ENCODE data around the gene DAB2IP. TPM values are rescaled to one million over a fixed set of nuclear protein-coding genes. Genes with fewer than 3 reads are reported as not detected.
A peak's percentile ranks its signal among the peaks of the same experiment; 100 is the strongest.
"Not testable (repeated sequence)": the region's sequence is repeated elsewhere in the genome, so short reads cannot be mapped to it uniquely, and the experiment has no call there.

The DAB2IP gene
- total and polyA plus RNA-seq, 8 donors, result 17.5 to 303 (median 45.6) TPM

DNA sequence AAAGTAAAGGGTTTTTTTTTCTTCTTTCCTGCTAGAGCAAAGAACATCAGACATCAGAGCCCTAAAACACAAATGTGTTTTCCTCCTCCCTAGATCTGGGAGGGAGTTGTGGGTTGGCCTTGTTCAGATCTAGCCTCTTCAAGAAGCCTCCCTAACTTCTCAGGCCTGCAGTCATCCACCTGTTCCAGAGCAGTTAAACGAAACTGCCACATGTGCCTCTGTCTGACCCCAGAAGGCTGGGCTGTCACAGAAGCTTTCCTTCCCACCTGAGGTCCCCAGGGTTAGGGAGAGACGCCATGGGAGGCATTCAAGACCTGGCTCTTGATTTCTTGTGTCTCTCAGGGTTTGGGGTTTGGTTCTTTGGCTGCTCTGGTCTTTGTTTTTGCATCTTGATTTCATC, 87.0 kb downstream of the DAB2IP start:
- peak overlapping the region; percentile 69 to 94 (median 93) for H3K27ac ChIP-seq
- no peaks in the 10 kb centered on the region for H3K36me3 ChIP-seq
- no peak for DNase-seq
- peaks cover 0 to 5% (median 0%) of the 10 kb centered on the region in 3 donors for H3K27me3 ChIP-seq
- 28 to 43% (median 34%) methylated on average over 2 of the region's 2 CpGs for WGBS, 5 donors
- intact Hi-C loops (cut with DNase I; ENCODE audit: low total_unique reads), result no loop called here
- peaks cover 93 to 98% (median 95%) of the 10 kb centered on the region in 4 donors for H3K4me1 ChIP-seq
- no peaks in the 10 kb centered on the region for H3K9me3 ChIP-seq
- TF ChIP-seq POLR2AphosphoS5 (IDR thresholded peaks at IDR 0.05), result no peak
- TF ChIP-seq POLR2A (IDR thresholded peaks at IDR 0.05), result no peak
- TF ChIP-seq, protein P1, sequence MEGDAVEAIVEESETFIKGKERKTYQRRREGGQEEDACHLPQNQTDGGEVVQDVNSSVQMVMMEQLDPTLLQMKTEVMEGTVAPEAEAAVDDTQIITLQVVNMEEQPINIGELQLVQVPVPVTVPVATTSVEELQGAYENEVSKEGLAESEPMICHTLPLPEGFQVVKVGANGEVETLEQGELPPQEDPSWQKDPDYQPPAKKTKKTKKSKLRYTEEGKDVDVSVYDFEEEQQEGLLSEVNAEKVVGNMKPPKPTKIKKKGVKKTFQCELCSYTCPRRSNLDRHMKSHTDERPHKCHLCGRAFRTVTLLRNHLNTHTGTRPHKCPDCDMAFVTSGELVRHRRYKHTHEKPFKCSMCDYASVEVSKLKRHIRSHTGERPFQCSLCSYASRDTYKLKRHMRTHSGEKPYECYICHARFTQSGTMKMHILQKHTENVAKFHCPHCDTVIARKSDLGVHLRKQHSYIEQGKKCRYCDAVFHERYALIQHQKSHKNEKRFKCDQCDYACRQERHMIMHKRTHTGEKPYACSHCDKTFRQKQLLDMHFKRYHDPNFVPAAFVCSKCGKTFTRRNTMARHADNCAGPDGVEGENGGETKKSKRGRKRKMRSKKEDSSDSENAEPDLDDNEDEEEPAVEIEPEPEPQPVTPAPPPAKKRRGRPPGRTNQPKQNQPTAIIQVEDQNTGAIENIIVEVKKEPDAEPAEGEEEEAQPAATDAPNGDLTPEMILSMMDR (IDR thresholded peaks at IDR 0.05), result no peak
- TF ChIP-seq EP300 (IDR thresholded peaks at IDR 0.05), result no peak
- peak overlapping the region; percentile 16 to 52 (median 48) for H3K4me3 ChIP-seq

DNA sequence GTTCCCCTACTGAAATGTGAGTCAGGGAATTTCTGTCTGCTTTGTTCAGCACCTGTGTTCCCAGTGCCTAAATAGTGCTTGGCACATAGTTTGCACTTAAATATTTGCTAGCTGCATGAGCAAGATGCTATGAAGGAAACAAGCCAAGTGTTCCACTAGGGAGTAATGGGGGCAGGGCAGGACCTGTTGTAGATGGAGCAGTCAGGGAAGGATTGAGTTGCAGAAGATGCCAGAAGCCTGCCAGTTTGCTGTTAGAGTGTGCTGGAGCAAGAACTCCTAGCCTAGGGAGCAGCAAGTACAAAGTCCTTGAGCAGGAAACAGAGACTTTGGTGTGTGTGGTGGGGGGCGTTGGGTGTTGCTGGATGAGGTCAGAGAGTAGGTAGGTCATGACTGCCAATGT, 87.5 kb downstream of the DAB2IP start:
- Histone ChIP-seq H3K4me1 (peaks cover 93 to 97% (median 94%) of the 10 kb centered on the region in 4 donors), H3K4me3 (peak overlapping the region in 3 of 4 donors; percentile 16 to 52 (median 50))
- WGBS, 5 donors, result 14 to 39% (median 24%) methylated on average over 1 of the region's 1 CpG

DNA sequence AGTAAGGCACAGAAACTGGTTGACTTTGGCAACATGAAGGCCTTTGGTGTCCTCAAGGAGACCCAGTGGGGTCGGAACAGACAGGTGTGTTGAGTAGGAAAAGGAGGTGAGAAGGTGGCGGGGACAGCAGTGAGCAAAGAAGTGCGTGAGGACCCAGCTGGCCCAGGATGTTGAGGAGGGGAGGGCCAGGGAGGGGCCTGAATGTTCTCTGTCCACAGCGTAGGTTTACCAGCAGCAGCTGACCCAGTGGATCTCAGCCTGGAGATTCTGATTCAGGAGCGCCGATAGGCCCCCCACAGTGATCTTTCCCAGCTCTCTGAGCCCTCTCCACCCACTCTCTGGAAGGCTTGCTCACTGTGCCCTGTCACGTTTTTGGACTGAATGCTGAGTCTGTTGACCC, 88.5 kb downstream of the DAB2IP start:
- Histone ChIP-seq H3K27ac (peak overlapping the region; percentile 69 to 94 (median 93)), H3K27me3 (peaks cover 0 to 5% (median 0%) of the 10 kb centered on the region in 3 donors), H3K36me3 (no peaks in the 10 kb centered on the region), H3K4me1 (peaks cover 95 to 99% (median 98%) of the 10 kb centered on the region in 4 donors), H3K9me3 (no peaks in the 10 kb centered on the region), H3K4me3 (peak overlapping the region in 3 of 4 donors; percentile 16 to 52 (median 50))
- intact Hi-C loops (cut with DNase I; ENCODE audit: low total_unique reads), result no loop called here
- TF ChIP-seq POLR2A (IDR thresholded peaks at IDR 0.05) (no peak), EP300 (IDR thresholded peaks at IDR 0.05) (no peak), POLR2AphosphoS5 (IDR thresholded peaks at IDR 0.05) (peak in 1 of 3 donors; percentile 6)
- TF ChIP-seq, protein P1 (IDR thresholded peaks at IDR 0.05), result no peak
- 22 to 64% (median 37%) methylated on average over 7 of the region's 7 CpGs for WGBS, 5 donors
- DNase-seq, result no peak

More for the DNA sequence above, 87.5 kb downstream of the DAB2IP start:
- TF ChIP-seq POLR2A (IDR thresholded peaks at IDR 0.05), result no peak
- TF ChIP-seq POLR2AphosphoS5 (IDR thresholded peaks at IDR 0.05), result peak; percentile 50 to 76 (median 57)
- Histone ChIP-seq H3K27me3 (peaks cover 0 to 5% (median 0%) of the 10 kb centered on the region in 3 donors), H3K36me3 (no peaks in the 10 kb centered on the region), H3K9me3 (no peaks in the 10 kb centered on the region), H3K27ac (peak overlapping the region; percentile 69 to 94 (median 93))
- peak; percentile 57 to 76 for DNase-seq
- intact Hi-C loops (cut with DNase I; ENCODE audit: low total_unique reads), result no loop called here

DNA sequence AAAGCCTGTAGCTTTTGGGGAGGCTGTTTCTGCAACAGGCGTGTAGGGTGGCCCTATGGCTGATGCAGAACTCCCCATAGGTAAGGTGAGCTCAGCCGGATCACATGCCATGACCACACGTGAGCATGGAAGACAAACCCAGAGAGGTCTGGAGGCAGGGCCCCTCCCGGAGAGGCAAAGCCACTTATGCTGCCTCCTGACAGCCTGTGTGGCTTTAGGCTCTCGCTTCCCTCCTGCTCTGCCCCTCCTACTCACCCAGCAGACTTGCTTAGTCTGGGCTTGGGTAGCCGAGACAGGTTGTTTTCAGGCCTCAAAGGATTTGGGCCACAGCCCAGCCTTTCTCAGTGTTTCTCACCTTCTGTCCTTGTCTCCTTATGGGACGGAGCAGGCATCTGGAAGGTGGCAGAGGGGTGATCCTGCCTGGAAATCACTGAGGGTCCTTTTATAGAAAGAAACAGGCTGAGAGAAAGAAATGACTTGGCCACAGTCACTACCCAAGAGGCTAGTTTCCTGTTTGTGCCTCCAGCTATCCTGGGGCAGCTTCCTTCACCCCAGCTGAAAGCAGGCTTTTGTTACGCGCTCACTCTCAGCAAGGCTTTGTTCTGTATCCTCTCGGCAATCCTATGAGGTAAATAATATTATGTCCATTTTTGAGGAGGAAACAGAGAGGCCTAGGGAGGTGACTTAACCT, 89.9 kb downstream of the DAB2IP start:
- TF ChIP-seq, protein P1 (IDR thresholded peaks at IDR 0.05), result no peak
- TF ChIP-seq EP300 (IDR thresholded peaks at IDR 0.05) (no peak), POLR2A (IDR thresholded peaks at IDR 0.05) (no peak), POLR2AphosphoS5 (IDR thresholded peaks at IDR 0.05) (no peak)
- peak overlapping the region in 1 of 4 donors; percentile 19 for H3K4me3 ChIP-seq

DNA sequence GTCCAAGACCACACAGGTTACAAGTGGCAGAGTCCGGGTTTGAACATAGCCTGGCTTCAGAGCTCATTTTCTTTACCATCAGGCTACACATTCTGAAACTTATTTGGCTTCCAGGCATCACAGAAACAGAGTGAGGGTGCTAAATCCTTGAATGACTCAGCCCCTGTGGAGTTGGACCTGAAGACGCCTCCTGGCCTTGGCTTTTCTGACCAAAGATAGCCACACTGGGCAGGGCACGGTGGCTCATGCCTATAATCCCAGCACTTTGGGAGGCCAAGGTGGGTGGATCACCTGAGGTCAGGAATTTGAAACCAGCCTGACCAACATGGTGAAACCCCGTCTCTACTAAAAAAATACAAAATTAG, 90.5 kb downstream of the DAB2IP start:
- intact Hi-C loops (cut with DNase I; ENCODE audit: low total_unique reads); DNase-seq; H3K36me3 ChIP-seq; H3K9me3 ChIP-seq; H3K27me3 ChIP-seq: not testable (repeated sequence)
- peak overlapping the region in 1 of 4 donors; percentile 19 for H3K4me3 ChIP-seq
- WGBS, 5 donors, result 42 to 79% (median 43%) methylated on average over 4 of the region's 4 CpGs
- H3K4me1 ChIP-seq, result peaks cover 93 to 99% (median 97%) of the 10 kb centered on the region in 4 donors
- H3K27ac ChIP-seq, result peak overlapping the region; percentile 76 to 94 (median 93)

More for the DNA sequence above, 89.9 kb downstream of the DAB2IP start:
- 31 to 62% (median 38%) methylated on average over 10 of the region's 10 CpGs for WGBS, 5 donors
- H3K36me3 ChIP-seq, result no peaks in the 10 kb centered on the region
- intact Hi-C loops (cut with DNase I; ENCODE audit: low total_unique reads), result no loop called here
- peaks cover 93 to 99% (median 97%) of the 10 kb centered on the region in 4 donors for H3K4me1 ChIP-seq
- no peaks in the 10 kb centered on the region for H3K9me3 ChIP-seq
- peak overlapping the region; percentile 76 to 94 (median 93) for H3K27ac ChIP-seq
- H3K27me3 ChIP-seq, result peaks cover 0 to 1% (median 0%) of the 10 kb centered on the region in 3 donors
- DNase-seq, result peak in 1 of 2 donors; percentile 53

Data from stomach (tissue), 9 donors.